ENCODE measurements around the gene SSR1.
A peak's percentile ranks its signal among the peaks of the same experiment; 100 is the strongest.

Gene SSR1

DNA sequence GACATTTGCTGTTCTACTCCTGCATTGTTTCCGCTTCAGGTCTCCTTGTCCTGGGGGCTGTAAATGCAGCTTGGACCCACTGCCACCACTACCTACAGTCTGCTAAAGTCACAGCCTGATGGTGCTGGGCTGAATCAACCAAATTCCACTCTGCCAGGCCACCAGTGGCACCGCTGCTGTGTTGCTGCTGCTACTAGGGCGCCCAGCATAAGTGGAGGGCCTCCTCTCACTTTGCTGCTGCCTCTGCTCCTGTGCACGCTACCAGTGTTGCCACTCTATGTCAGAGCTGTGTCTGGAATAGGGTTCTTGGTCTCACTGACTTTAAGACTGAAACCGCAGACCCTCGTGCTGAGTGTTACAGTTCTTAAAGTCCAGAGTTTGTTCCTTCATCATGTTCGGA lies 1.4 kb upstream of the SSR1 start:
- Histone ChIP-seq H3F3A (ENCODE audit: insufficient read depth) (peaks cover 14% of the 10 kb centered on the region; the same call in 1 of the 2 replicates), H2AFZ (ENCODE audit: low read depth, low read length, severe bottlenecking) (peak overlapping the region; percentile 74), H3K9ac (ENCODE audit: low read length) (no peak overlapping the region), H3K4me3 (ENCODE audit: insufficient read depth, low read length, poor library complexity, severe bottlenecking) (no peak overlapping the region), H3K27ac (ENCODE audit: low read depth, low read length) (0 out of 2 replicates have a peak overlapping the region, but pooled peaks have one; percentile 68), H3K9me2 (replicated peaks; ENCODE audit: insufficient read depth, low read length) (no peaks in the 10 kb centered on the region), H4K20me1 (ENCODE audit: low read depth, low read length) (peaks cover 16% of the 10 kb centered on the region), H3K4me2 (ENCODE audit: low read depth, low read length, poor library complexity, severe bottlenecking) (no peak overlapping the region), H3K27me3 (ENCODE audit: low read length) (no peaks in the 10 kb centered on the region), H3K9me3 (ENCODE audit: insufficient read depth, low read length) (no peaks in the 10 kb centered on the region), H3K79me2 (ENCODE audit: insufficient read depth, low read length) (peaks cover 36% of the 10 kb centered on the region), H3K36me3 (ENCODE audit: low read length) (peaks cover 11% of the 10 kb centered on the region; the same call in 1 of the 2 replicates)
- TF ChIP-seq CTCF (IDR thresholded peaks at IDR 0.05; ENCODE audit: insufficient read depth, low read length, poor library complexity, severe bottlenecking) (no peak), EZH2phosphoT487 (conservative IDR thresholded peaks at IDR 0.05; ENCODE audit: low read length) (no peak)

GRCh38 chr6:7313505-7314165 lies 636 bp upstream of the SSR1 start:
- H3K4me3 ChIP-seq (ENCODE audit: insufficient read depth, low read length, poor library complexity, severe bottlenecking): peak overlapping the region; percentile 80
- H3K4me2 ChIP-seq (ENCODE audit: low read depth, low read length, poor library complexity, severe bottlenecking): peak overlapping the region; percentile 80
- H3K9ac ChIP-seq (ENCODE audit: low read length): peak overlapping the region; percentile 94
- H3K9me3 ChIP-seq (ENCODE audit: insufficient read depth, low read length): no peaks in the 10 kb centered on the region
- peaks cover 16% of the 10 kb centered on the region; the same call in 1 of the 2 replicates for H3K36me3 ChIP-seq (ENCODE audit: low read length)
- H3K27me3 ChIP-seq (ENCODE audit: low read length): no peaks in the 10 kb centered on the region
- TF ChIP-seq CTCF (IDR thresholded peaks at IDR 0.05; ENCODE audit: insufficient read depth, low read length, poor library complexity, severe bottlenecking) (no peak), EZH2phosphoT487 (conservative IDR thresholded peaks at IDR 0.05; ENCODE audit: low read length) (no peak)
- H3K9me2 ChIP-seq (replicated peaks; ENCODE audit: insufficient read depth, low read length): no peaks in the 10 kb centered on the region
- H4K20me1 ChIP-seq (ENCODE audit: low read depth, low read length): peaks cover 16% of the 10 kb centered on the region
- peaks cover 14% of the 10 kb centered on the region; the same call in 1 of the 2 replicates for H3F3A ChIP-seq (ENCODE audit: insufficient read depth)
- H3K27ac ChIP-seq (ENCODE audit: low read depth, low read length): peak overlapping the region; percentile 68
- H2AFZ ChIP-seq (ENCODE audit: low read depth, low read length, severe bottlenecking): peak overlapping the region; percentile 74
- peaks cover 44% of the 10 kb centered on the region for H3K79me2 ChIP-seq (ENCODE audit: insufficient read depth, low read length)

DNA sequence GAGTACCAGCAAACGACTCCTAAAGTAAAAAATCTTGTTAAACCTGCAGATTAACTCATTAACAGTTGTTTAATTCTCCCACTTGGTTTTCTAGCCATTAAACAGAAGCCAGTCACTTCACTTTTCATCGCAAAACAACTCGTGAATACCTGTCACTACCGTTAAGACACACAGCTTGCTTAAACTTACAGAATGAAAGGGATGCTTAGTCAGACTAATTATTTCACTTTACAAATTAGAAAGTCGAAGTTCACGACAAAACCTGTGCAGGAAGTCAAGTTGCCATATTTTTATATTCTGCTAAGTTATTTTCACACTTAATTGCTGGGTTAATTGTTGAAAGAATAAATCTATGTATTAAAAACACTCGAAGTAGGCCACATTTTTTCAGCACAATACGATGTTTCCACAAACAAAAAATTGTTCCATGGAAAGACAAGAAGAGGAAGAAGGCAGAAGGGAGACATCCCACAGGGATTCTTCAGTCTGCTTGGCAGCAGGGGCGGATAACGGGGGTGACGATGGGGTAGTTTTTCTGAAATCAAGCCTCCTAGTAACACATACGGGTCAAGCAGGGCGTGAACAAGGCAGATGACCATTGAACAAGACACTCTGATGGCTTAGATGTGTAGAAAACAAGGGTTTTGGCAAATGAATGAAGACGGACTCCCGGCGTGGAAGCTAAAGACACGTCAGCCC lies 933 bp downstream of the SSR1 start:
- Histone ChIP-seq H3F3A (ENCODE audit: insufficient read depth) (peaks cover 14% of the 10 kb centered on the region; the same call in 1 of the 2 replicates), H3K9me2 (replicated peaks; ENCODE audit: insufficient read depth, low read length) (no peaks in the 10 kb centered on the region), H3K9ac (ENCODE audit: low read length) (peak overlapping the region; percentile 94), H3K36me3 (ENCODE audit: low read length) (peaks cover 27% of the 10 kb centered on the region), H3K27ac (ENCODE audit: low read depth, low read length) (peak overlapping the region; percentile 56), H2AFZ (ENCODE audit: low read depth, low read length, severe bottlenecking) (peak overlapping the region; percentile 45), H4K20me1 (ENCODE audit: low read depth, low read length) (peaks cover 26% of the 10 kb centered on the region), H3K4me3 (ENCODE audit: insufficient read depth, low read length, poor library complexity, severe bottlenecking) (peak overlapping the region; percentile 80), H3K4me2 (ENCODE audit: low read depth, low read length, poor library complexity, severe bottlenecking) (peak overlapping the region; percentile 75), H3K27me3 (ENCODE audit: low read length) (no peaks in the 10 kb centered on the region), H3K79me2 (ENCODE audit: insufficient read depth, low read length) (peaks cover 58% of the 10 kb centered on the region), H3K9me3 (ENCODE audit: insufficient read depth, low read length) (no peaks in the 10 kb centered on the region)
- no peak for TF ChIP-seq CTCF (IDR thresholded peaks at IDR 0.05; ENCODE audit: insufficient read depth, low read length, poor library complexity, severe bottlenecking)
- TF ChIP-seq EZH2phosphoT487 (conservative IDR thresholded peaks at IDR 0.05; ENCODE audit: low read length): no peak

All from SU-DHL-6 (cell line).